ENCODE results near the gene IQGAP2. TPM values are rescaled to one million over a fixed set of nuclear protein-coding genes. Genes with fewer than 3 reads are reported as not detected.
A peak's percentile ranks its signal among the peaks of the same experiment; 100 is the strongest.

IQGAP2 gene
- total and polyA plus RNA-seq, 9 of the 15 experiments (the other 6 are each of a cell fraction or from before 2014, with no cell fraction given), result 8.7 to 23.2 (median 17.4) TPM

DNA sequence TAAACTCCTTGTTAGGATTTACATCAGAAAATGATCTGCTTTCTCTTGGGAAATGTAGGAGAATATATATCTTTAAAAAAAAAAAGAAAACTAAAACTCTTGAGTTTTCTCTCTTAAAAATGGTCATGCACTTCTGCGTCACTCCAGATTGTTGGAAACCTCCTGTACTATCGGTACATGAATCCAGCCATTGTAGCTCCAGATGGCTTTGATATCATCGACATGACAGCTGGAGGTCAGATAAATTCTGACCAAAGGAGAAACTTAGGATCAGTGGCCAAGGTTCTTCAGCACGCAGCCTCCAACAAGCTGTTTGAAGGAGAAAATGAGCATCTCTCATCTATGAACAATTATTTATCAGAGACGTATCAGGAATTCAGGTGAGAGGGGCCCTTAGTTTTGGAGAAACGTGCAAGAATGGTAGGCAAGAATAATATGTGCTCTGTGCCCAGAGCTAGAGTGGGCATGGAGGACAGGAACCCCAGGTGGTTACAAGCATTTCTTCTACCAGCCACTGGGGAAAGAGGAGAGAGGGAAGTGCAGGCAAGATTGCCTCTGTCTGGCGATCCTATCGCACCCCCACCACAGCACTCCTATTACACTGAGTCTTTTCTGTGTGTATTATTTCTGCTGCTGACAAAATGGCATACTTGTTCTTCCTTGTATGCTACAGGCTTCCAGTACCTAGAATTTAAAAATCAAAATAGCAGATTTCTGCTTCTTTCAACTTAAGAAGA lies 271.4 kb downstream of the IQGAP2 start:
- H3K9ac ChIP-seq (ENCODE audit: insufficient read depth in 1 of 2, low read depth in 2 of 2, low read length in 2 of 2), result no peak overlapping the region
- ChIA-PET CTCF (ENCODE audit: low intra/inter-chr PET ratio) (no interaction called here), POLR2A (no interaction called here)
- intact Hi-C loops (cut with micrococcal nuclease) (no loop called here), in situ Hi-C loops (cut with MboI) (no loop called here)
- H3K4me3 ChIP-seq, result no peak overlapping the region
- FAIRE-seq (no peak), ATAC-seq (peak; percentile 77), DNase-seq (ENCODE audit: extremely low read depth in 1 of 4, low spot score in 3 of 4) (peak in 1 of 4 experiments; percentile 27)
- H3K79me2 ChIP-seq (ENCODE audit: control insufficient read depth, insufficient read depth, low read length), result no peaks in the 10 kb centered on the region
- peaks cover 3% of the 10 kb centered on the region; the same call in 1 of the 3 replicates for H3K36me3 ChIP-seq (ENCODE audit: control insufficient read depth, insufficient read depth, low read length)
- WGBS (ENCODE audit: insufficient coverage, low coverage, missing lambda C conversion rate), result 43% methylated on average over 8 of the region's 8 CpGs
- no peaks in the 10 kb centered on the region; a peak in 1 of 5 replicates for H3K4me1 ChIP-seq (replicated peaks in 1 of 2; ENCODE audit: control insufficient read depth in 2 of 2, insufficient read depth in 2 of 2, low read length in 2 of 2)
- no peaks in the 10 kb centered on the region for H4K20me1 ChIP-seq (replicated peaks; ENCODE audit: control insufficient read depth, insufficient read depth, low read length)
- H3K9me3 ChIP-seq (replicated peaks; ENCODE audit: control insufficient read depth, insufficient read depth, low read depth, low read length), result no peaks in the 10 kb centered on the region
- no peaks in the 10 kb centered on the region for H3K27me3 ChIP-seq (ENCODE audit: control insufficient read depth in 2 of 2, insufficient read depth in 2 of 2, low read length in 2 of 2)
- BruUV-seq (replicated peaks), result no TSS peak
- H3K9me1 ChIP-seq (ENCODE audit: control insufficient read depth, insufficient read depth, low read length), result no peaks in the 10 kb centered on the region
- no peak overlapping the region for H2AFZ ChIP-seq (ENCODE audit: low read depth, low read length)
- no peak overlapping the region for H3K4me2 ChIP-seq (ENCODE audit: insufficient read depth, low read length)
- no peak overlapping the region for H3K27ac ChIP-seq (ENCODE audit: extremely low read depth, low read depth, low read length)
- TF ChIP-seq, protein P1, sequence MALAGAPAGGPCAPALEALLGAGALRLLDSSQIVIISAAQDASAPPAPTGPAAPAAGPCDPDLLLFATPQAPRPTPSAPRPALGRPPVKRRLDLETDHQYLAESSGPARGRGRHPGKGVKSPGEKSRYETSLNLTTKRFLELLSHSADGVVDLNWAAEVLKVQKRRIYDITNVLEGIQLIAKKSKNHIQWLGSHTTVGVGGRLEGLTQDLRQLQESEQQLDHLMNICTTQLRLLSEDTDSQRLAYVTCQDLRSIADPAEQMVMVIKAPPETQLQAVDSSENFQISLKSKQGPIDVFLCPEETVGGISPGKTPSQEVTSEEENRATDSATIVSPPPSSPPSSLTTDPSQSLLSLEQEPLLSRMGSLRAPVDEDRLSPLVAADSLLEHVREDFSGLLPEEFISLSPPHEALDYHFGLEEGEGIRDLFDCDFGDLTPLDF (CRISPR knock-in tag; IDR thresholded peaks at IDR 0.05), result no peak
- TF ChIP-seq ZNF644 (tag; IDR thresholded peaks at IDR 0.05; ENCODE audit: low read depth) (no peak), SREBF2 (CRISPR knock-in tag; IDR thresholded peaks at IDR 0.05) (no peak), KLF6 (CRISPR knock-in tag; IDR thresholded peaks at IDR 0.05; ENCODE audit: borderline replicate concordance) (no peak), ZNF143 (CRISPR knock-in tag; IDR thresholded peaks at IDR 0.05) (no peak), SPI1 (IDR thresholded peaks at IDR 0.05; ENCODE audit: borderline replicate concordance, low read depth, low read length) (peak; percentile 65; the same call in 1 of the 2 replicates)
- TF ChIP-seq, protein P2, sequence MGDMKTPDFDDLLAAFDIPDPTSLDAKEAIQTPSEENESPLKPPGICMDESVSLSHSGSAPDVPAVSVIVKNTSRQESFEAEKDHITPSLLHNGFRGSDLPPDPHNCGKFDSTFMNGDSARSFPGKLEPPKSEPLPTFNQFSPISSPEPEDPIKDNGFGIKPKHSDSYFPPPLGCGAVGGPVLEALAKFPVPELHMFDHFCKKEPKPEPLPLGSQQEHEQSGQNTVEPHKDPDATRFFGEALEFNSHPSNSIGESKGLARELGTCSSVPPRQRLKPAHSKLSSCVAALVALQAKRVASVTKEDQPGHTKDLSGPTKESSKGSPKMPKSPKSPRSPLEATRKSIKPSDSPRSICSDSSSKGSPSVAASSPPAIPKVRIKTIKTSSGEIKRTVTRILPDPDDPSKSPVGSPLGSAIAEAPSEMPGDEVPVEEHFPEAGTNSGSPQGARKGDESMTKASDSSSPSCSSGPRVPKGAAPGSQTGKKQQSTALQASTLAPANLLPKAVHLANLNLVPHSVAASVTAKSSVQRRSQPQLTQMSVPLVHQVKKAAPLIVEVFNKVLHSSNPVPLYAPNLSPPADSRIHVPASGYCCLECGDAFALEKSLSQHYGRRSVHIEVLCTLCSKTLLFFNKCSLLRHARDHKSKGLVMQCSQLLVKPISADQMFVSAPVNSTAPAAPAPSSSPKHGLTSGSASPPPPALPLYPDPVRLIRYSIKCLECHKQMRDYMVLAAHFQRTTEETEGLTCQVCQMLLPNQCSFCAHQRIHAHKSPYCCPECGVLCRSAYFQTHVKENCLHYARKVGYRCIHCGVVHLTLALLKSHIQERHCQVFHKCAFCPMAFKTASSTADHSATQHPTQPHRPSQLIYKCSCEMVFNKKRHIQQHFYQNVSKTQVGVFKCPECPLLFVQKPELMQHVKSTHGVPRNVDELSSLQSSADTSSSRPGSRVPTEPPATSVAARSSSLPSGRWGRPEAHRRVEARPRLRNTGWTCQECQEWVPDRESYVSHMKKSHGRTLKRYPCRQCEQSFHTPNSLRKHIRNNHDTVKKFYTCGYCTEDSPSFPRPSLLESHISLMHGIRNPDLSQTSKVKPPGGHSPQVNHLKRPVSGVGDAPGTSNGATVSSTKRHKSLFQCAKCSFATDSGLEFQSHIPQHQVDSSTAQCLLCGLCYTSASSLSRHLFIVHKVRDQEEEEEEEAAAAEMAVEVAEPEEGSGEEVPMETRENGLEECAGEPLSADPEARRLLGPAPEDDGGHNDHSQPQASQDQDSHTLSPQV (IDR thresholded peaks at IDR 0.05), result no peak
- TF ChIP-seq, protein P3, sequence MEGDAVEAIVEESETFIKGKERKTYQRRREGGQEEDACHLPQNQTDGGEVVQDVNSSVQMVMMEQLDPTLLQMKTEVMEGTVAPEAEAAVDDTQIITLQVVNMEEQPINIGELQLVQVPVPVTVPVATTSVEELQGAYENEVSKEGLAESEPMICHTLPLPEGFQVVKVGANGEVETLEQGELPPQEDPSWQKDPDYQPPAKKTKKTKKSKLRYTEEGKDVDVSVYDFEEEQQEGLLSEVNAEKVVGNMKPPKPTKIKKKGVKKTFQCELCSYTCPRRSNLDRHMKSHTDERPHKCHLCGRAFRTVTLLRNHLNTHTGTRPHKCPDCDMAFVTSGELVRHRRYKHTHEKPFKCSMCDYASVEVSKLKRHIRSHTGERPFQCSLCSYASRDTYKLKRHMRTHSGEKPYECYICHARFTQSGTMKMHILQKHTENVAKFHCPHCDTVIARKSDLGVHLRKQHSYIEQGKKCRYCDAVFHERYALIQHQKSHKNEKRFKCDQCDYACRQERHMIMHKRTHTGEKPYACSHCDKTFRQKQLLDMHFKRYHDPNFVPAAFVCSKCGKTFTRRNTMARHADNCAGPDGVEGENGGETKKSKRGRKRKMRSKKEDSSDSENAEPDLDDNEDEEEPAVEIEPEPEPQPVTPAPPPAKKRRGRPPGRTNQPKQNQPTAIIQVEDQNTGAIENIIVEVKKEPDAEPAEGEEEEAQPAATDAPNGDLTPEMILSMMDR (IDR thresholded peaks at IDR 0.05 in 2 of 3, conservative IDR thresholded peaks at IDR 0.05 in 1 of 3; ENCODE audit: insufficient read depth in 2 of 3, low read depth in 1 of 3, low read length in 3 of 3), result 0 out of 6 replicates have a peak, but pooled peaks of 1 of the 3 experiments have one; percentile 22
- TF ChIP-seq, protein P4, sequence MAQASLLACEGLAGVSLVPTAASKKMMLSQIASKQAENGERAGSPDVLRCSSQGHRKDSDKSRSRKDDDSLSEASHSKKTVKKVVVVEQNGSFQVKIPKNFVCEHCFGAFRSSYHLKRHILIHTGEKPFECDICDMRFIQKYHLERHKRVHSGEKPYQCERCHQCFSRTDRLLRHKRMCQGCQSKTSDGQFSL (CRISPR knock-in tag; IDR thresholded peaks at IDR 0.05), result peak; percentile 79
- TF ChIP-seq, protein P4 (tag; IDR thresholded peaks at IDR 0.05), result no peak
